ENCODE measurements around the gene FBXO34.
"Not testable (repeated sequence)": the region's sequence is repeated elsewhere in the genome, so short reads cannot be mapped to it uniquely, and the experiment has no call there.

Gene FBXO34

DNA sequence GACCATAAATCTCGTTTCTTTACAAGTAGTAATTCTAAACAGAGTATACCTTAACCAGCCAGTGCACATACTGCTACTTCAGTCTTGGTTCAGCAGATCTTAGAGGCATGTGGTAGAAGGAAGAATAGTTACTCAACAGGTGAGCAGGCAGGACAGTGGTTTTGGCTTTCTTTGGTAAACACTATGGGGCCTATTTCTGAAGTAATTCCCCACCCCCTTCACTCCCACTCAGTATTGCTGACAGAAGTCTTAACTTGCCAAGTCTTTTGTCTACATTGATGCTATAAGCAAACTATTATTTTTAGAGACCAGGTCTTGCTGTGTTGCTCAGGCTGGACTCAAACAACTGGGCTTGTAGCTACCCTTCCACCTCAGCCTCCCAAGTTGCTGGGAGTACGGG is 68.5 kb downstream of the FBXO34 start:
- Histone ChIP-seq H3K79me2 (peaks cover 8% of the 10 kb centered on the region), H2AFZ (no peak overlapping the region), H3K27me3 (ENCODE audit: control insufficient read depth, insufficient read depth, low read length) (no peaks in the 10 kb centered on the region), H3K9me3 (ENCODE audit: control insufficient read depth, low read length) (no peaks in the 10 kb centered on the region), H3K4me3 (ENCODE audit: low read depth, low read length) (no peak overlapping the region), H3K27ac (no peak overlapping the region), H3K9ac (no peak overlapping the region), H3K36me3 (ENCODE audit: control insufficient read depth, insufficient read depth, low read length) (no peaks in the 10 kb centered on the region), H3K4me2 (ENCODE audit: low read length) (no peak overlapping the region), H3K4me1 (peaks cover 7% of the 10 kb centered on the region)
- TF ChIP-seq, protein P1, sequence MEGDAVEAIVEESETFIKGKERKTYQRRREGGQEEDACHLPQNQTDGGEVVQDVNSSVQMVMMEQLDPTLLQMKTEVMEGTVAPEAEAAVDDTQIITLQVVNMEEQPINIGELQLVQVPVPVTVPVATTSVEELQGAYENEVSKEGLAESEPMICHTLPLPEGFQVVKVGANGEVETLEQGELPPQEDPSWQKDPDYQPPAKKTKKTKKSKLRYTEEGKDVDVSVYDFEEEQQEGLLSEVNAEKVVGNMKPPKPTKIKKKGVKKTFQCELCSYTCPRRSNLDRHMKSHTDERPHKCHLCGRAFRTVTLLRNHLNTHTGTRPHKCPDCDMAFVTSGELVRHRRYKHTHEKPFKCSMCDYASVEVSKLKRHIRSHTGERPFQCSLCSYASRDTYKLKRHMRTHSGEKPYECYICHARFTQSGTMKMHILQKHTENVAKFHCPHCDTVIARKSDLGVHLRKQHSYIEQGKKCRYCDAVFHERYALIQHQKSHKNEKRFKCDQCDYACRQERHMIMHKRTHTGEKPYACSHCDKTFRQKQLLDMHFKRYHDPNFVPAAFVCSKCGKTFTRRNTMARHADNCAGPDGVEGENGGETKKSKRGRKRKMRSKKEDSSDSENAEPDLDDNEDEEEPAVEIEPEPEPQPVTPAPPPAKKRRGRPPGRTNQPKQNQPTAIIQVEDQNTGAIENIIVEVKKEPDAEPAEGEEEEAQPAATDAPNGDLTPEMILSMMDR (IDR thresholded peaks at IDR 0.05), result no peak

DNA sequence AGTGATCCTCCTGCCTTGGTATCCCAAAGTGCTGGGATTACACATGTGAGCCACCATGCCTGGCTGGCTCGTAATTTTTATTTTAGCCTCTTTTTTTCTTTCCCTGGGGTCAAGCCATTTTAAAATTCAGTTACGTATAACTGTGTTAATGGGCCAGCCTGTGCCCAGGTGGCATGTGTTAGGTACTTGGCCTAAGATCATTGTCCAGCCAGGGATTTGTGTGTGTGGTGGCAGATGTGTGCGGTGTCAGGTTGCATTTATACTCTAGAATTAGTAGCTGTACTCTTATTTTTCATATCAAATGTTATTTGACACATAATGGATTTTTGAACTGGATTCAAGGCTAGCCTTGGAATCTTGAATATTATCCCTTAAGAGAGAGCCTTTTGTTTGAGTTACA is 69.3 kb downstream of the FBXO34 start:
- H3K4me1 ChIP-seq, result peaks cover 7% of the 10 kb centered on the region

DNA sequence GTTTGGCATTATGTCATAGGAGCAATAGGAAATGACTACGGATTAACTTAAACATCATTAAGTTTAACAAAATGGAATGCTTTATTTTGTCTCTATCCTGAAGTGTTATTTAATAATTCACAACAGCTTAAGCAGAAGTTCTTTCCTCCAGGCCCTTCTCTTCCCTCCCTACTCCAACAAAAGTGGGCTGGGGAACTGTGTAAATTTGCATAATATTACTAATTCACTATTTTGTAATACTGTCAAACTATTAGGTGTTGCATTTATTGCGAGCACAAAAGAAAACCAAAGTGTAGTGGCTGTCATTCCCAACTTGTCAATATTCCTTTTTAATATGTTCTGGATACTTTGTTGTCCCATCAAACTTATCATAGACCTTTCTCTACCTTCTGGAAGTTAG is 70.6 kb downstream of the FBXO34 start:
- H3K4me3 ChIP-seq (ENCODE audit: low read depth, low read length), result no peak overlapping the region
- H3K27ac ChIP-seq, result no peak overlapping the region
- no peak overlapping the region for H2AFZ ChIP-seq
- H3K79me2 ChIP-seq, result peaks cover 11% of the 10 kb centered on the region
- H3K4me2 ChIP-seq (ENCODE audit: low read length), result no peak overlapping the region
- H3K27me3 ChIP-seq (ENCODE audit: control insufficient read depth, insufficient read depth, low read length), result no peaks in the 10 kb centered on the region
- H3K9ac ChIP-seq, result no peak overlapping the region
- H3K4me1 ChIP-seq, result peaks cover 7% of the 10 kb centered on the region
- no peaks in the 10 kb centered on the region for H3K36me3 ChIP-seq (ENCODE audit: control insufficient read depth, insufficient read depth, low read length)
- TF ChIP-seq, protein P1 (IDR thresholded peaks at IDR 0.05), result no peak
- H3K9me3 ChIP-seq (ENCODE audit: control insufficient read depth, low read length), result no peaks in the 10 kb centered on the region

More for the DNA sequence above, 69.3 kb downstream of the FBXO34 start:
- Histone ChIP-seq H3K79me2 (peaks cover 11% of the 10 kb centered on the region), H3K4me3 (ENCODE audit: low read depth, low read length) (no peak overlapping the region), H3K9ac (no peak overlapping the region), H3K9me3 (ENCODE audit: control insufficient read depth, low read length) (no peaks in the 10 kb centered on the region), H2AFZ (no peak overlapping the region), H3K27me3 (ENCODE audit: control insufficient read depth, insufficient read depth, low read length) (no peaks in the 10 kb centered on the region), H3K36me3 (ENCODE audit: control insufficient read depth, insufficient read depth, low read length) (no peaks in the 10 kb centered on the region), H3K27ac (no peak overlapping the region), H3K4me2 (ENCODE audit: low read length) (no peak overlapping the region)
- TF ChIP-seq, protein P1 (IDR thresholded peaks at IDR 0.05), result no peak

DNA sequence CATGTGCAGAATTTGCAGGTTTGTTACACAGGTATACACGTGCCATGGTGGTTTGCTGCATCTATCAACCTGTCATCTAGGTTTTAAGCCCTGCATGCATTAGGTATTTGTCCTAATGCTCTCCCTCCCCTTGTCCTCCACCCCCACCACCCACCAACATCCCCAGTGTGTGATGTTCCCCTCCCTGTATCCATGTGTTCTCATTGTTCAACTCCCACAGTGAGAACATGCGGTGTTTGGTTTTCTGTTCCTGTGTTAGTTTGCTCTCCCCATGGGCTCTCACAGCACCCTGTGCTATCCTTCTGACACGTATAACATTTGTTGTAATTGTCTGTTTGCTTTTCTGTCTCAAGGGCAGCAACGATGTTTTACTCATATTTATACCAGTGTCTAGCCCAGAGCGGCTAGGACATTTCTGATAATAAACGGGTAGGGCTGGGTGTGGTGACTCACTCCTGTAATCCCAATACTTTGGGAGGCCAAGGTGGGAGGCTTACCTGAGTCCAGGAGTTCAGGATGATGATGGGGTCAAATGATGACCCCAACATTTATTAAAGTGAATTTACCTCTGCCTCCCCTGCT is 73.5 kb downstream of the FBXO34 start:
- not testable (repeated sequence) for H3K36me3 ChIP-seq (ENCODE audit: control insufficient read depth, insufficient read depth, low read length); H2AFZ ChIP-seq; H3K27me3 ChIP-seq (ENCODE audit: control insufficient read depth, insufficient read depth, low read length); H3K9me3 ChIP-seq (ENCODE audit: control insufficient read depth, low read length); H3K9ac ChIP-seq; H3K4me3 ChIP-seq (ENCODE audit: low read depth, low read length); H3K4me2 ChIP-seq (ENCODE audit: low read length); H3K79me2 ChIP-seq; H3K27ac ChIP-seq
- peaks cover 13% of the 10 kb centered on the region for H3K4me1 ChIP-seq

DNA sequence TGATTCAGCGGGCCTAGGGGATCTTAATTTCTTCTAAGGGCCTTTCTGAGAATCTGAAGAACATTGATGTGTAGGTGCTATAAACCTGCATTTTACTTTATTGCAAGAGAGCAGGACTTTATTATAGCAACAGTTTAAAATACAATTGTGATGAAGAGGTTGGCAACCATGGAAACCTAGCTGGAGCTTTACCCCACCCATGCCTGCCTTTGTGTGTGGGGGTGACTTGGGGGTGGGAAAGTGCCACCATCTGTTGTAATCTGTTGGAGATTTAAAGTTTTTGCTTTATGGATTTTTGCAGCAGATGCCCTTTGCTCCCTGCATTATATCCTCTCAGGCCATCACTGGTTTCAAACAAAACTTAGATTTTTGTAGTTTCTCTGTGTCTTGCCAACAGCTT is 75.8 kb downstream of the FBXO34 start:
- Histone ChIP-seq H3K79me2 (peaks cover 6% of the 10 kb centered on the region), H3K27ac (no peak overlapping the region), H3K4me3 (ENCODE audit: low read depth, low read length) (no peak overlapping the region), H3K9me3 (ENCODE audit: control insufficient read depth, low read length) (no peaks in the 10 kb centered on the region), H2AFZ (no peak overlapping the region), H3K4me1 (peaks cover 11% of the 10 kb centered on the region), H3K4me2 (ENCODE audit: low read length) (no peak overlapping the region), H3K27me3 (ENCODE audit: control insufficient read depth, insufficient read depth, low read length) (no peaks in the 10 kb centered on the region), H3K9ac (no peak overlapping the region), H3K36me3 (ENCODE audit: control insufficient read depth, insufficient read depth, low read length) (no peaks in the 10 kb centered on the region)
- TF ChIP-seq, protein P1 (IDR thresholded peaks at IDR 0.05), result no peak

Measured in parathyroid adenoma (tissue), 2 donors.